GM19238 (cell line): Measurements from ENCODE around the gene HIVEP2.
A peak's percentile ranks its signal among the peaks of the same experiment; 100 is the strongest.

ENCODE experiments used
- DNase-seq: peaks from one replicate; pipeline ENCODE4 v3.0.0; 2011; ENCODE audit warnings: low spot score; ENCODE audit not compliant: insufficient read length

Gene HIVEP2

GRCh38 chr6:142925575-142926110, 19.3 kb downstream of the HIVEP2 start:
- DNase-seq: no peak

DNA sequence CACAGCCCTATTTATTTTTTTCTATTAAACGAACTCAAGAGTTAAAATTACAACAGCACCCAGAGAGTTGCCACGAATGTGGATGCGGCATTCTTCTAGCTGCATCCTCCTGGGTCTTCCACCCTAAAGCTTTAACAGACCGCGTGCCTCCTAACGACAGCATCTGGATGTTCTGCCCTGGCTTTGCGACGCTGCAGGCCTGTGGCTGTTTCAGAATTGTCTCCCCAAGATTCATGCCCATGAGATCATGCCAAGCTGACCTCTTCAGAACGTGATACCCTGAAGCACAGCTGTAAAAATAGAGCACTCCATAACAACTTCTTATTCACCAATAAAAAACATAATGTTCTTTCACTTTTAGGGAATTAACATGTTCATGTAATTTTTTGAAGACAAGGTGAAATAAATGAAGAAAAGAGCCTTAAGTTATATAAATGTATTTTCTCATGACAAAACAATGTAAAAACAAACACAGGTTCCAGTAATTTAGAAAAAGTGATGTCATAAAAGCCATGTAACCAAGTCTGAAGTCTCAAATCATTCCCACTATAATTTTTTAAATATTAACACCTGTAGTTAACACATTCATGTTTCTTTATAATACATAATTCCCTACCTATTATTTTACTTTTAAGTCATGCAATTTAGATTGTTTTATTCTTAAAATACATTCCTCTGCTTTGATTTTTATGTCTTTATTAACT, 26.5 kb downstream of the HIVEP2 start:
- no peak for DNase-seq

DNA sequence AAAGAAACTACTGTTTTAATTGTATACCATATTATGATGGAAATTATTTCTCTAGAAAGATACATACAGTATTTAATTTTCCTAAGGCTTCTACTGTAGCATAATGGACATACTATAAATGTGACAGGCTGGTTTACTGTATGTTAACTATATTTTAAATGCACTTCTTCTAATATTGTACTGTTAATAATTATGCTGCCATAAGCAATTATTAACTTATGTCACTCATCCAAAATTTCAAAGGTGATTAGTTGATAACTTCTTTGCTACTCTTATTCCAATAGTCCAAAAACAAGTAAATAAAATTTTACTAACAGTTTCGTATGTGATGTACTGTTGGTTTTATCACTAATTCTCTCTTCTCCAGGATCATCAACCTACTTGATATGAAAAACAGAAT, 28.1 kb downstream of the HIVEP2 start:
- DNase-seq: no peak

DNA sequence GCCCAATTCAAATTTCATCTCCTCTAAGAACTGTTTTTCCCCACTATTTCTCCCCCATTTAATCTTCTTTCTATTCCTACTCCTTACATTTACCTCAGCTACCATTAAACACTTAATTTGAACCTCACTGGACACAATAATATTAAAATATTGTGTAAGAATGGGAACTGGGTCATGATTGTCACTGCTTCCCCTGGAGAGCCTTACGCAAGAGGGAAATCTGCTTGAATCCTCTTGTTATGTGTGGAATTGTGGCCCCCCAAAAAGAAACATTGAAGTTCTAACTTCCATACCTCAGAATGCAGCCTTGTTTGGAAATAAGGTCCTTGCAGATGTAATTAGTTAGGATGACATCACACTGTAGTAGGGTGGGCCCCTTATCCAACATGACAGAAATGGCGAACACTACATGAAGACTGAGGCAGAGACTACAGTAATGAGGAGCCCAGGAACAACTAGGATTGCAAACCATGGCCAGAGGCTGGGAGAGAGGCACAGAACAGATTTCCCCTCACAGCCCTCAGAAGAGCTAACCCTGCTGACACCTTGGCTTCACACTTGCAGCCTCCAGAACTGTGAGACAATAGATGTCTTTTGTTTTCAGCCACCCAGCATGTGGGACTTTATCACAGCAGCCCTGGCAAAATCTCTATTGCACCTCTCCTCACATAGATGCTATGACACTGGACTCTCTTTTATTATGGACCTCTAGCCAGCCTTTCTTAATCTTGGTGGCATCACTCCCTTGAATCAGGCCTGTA, 29.9 kb downstream of the HIVEP2 start:
- no peak for DNase-seq

- DNase-seq: no peak
These were observed 30.6 kb downstream of the HIVEP2 start for GRCh38 chr6:142914369-142914768.

GRCh38 chr6:142913511-142914047, 31.4 kb downstream of the HIVEP2 start:
- peak; percentile 54 for DNase-seq

- peak; percentile 22 for DNase-seq
These were observed 31.9 kb downstream of the HIVEP2 start for GRCh38 chr6:142913036-142913510.

GRCh38 chr6:142912125-142912524, 32.9 kb downstream of the HIVEP2 start:
- DNase-seq: no peak

DNA sequence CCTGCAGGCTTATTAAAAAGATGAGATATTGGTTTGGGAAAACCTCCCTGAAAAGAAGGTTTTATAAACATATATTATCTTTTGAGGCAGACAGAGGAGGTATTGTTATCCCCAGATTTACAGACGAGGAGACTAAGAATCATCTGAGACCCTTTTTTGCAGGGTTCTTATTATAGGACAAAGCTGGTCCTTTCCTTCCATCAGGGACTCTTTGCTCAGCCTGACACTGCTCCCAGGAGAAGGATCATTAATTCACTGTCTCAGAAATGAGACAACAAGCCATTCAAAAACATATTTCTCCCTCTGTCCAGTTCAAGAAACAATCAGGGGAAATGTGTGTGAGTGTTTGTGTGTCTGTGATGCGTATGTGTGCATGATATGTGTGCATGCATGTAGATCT, 33.5 kb downstream of the HIVEP2 start:
- DNase-seq: no peak

DNA sequence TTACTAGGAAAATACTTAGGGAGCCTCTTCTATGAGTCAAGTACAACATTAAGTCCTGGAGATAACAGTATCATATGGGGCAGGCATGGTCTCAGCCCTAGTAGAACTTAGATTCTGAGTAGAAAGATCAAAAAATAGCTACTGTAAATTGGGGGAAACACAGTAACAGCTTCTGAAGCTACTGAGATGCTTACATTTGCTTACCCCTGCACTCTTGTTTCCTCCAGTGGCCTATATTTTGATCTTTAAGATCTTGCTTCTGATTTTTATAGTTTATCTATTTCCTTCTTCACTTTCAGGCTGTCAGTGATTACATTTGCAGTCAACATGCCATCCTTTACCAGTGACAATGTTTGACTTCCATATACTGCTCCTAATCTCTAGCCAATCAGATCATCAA, 35.3 kb downstream of the HIVEP2 start:
- DNase-seq: no peak

DNA sequence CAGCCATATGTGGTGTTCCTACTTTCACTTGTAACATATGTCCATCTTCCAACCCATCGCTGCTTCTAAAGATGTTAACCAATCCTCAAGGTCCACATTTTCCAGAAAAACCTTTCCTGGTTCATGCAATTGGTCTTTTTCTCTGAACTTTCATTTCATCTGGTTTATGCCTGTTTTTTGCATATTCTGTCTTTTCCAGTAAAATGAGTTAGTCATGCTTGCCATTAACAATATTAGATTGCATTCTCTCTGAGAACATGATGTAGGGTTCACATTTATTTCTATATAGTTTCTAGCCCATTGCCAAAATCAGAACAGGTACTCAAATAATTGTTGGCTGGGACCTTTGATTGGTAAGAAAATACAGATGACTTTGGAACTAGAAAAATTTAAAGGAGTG, 36.7 kb downstream of the HIVEP2 start:
- DNase-seq: no peak

DNA sequence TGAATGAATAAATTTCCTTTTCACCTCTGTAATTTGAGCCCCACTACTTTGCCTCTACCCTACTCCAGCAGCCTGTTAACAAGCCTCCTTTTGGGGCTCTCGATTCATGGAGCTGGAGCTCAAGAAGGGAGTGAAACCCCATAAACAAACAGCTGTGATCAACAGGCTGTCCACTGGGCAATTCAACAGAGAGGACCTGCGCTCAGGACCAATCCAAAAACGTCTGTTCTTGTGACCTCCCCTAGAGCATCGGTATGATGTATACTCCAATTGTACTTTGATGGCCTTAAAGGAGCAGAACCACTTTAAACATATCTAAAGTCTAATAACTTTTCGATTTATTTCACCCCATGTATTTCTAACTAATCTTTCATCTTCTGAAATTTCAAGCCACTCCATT, 37.4 kb downstream of the HIVEP2 start:
- DNase-seq: no peak

DNA sequence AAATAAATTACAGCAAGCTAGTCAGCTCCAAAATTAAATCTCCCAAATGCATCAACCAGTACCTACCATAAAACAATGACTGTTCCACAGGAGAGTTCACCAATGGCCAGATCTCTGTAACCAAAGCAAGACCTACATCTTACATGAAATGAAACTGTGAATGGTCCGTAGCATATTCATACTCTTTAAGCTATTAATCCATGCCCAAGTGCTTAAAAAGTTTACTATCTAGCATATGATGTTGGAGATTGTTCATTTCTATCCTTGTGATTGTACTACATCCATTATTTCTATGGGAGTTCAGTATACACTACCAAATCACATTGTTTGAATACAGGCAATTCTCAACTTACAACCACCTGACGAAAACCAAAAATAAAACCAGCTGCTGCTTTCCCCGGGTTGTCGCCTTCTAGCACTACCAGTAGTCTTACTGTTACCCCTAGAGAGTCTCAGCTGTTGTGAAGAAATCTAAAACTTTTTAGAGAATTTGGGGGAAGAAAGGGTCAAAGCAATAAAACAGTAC, 38.0 kb downstream of the HIVEP2 start:
- DNase-seq: no peak

GRCh38 chr6:142903812-142904211, 41.2 kb downstream of the HIVEP2 start:
- DNase-seq: no peak

GRCh38 chr6:142902636-142903053, 42.3 kb downstream of the HIVEP2 start:
- no peak for DNase-seq

- no peak for DNase-seq
These were observed 43.4 kb downstream of the HIVEP2 start for GRCh38 chr6:142901611-142902010.

DNA sequence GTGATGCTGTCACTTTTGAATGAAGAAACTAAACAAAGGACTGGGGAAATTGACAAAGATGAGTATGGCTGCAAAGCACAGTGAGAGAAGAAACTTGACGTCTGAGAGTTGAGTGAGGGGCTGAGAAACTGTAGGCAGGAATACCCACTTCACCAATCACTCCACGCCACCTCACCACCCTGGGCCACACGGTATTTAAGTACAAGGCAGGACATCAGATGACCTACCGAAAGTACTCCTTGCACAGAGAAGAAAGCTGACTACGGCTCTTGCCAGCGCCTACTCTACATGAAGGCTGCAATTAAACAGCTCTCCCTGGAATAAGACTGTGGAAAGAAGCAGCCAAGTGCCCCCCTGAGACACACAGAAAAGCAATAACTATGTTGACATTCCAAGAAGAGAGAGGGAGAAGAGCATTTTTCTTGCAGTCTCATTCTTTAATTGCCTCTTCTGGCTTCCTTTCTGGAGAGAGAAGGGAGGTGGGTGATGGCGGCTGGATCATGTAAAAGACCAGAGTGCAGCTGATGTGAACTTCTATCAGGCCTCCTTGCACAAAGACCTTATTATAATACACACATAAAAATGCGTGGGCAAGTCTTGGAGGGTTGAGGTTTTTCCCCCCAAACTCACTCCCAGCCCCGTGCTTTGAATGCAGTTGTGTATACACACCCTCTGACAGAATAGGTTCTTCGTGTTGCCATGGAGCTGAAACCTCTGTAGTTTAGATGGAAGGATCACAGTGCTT, 44.6 kb downstream of the HIVEP2 start:
- no peak for DNase-seq

GRCh38 chr6:142898927-142899895, 45.8 kb downstream of the HIVEP2 start:
- DNase-seq: no peak

GRCh38 chr6:142897659-142898058, 47.3 kb downstream of the HIVEP2 start:
- DNase-seq: no peak

DNA sequence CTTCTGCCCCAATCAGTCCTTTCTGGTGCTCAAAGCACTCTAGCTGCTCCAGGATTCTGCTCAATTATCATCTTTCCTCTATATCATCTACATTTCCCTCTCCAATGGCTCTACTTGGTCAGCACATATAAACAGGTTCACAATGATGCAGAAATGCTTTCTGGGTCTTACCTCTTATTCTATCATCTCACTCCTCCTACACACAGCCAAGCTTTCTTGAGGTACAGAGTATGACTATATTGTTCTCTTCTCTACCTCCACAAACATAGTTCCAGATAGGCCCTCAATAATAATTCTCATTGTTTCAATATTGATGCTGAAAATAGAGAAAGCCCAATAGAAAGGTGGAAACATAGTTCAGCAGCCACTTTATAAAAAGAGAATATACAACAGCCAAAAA, 48.2 kb downstream of the HIVEP2 start:
- DNase-seq: no peak
